Middle frontal gyrus (tissue), 1 donor: Measurements from ENCODE around the gene B3GALT5.
"Not testable (repeated sequence)": the region's sequence is repeated elsewhere in the genome, so short reads cannot be mapped to it uniquely, and the experiment has no call there.

Experiments
- DNase-seq: peaks from one replicate; pipeline ENCODE4 v3.0.0-alpha.2; 2015; ENCODE audit warnings: low spot score; ENCODE audit errors: extremely low spot score

Gene B3GALT5

DNA sequence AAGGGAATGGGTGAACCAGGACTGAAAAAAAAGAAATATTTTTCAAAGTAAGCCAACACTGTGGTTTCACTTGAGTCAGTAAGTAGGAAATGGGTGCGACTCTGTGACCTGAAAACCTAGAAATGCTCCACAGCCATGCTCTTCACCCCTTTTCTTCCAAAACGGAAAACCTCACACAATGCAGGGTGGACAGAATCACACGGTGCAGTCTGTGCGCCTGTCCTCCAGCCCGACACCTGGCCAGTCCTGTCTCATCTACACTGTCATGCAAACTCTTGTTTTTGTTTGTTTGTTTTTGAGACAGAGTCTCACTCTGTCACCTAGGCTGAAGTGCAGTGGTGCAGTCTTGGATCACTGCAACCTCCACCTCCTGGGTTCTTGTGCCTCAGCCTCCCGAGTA, 53.3 kb downstream of the B3GALT5 start:
- DNase-seq, result no peak

DNA sequence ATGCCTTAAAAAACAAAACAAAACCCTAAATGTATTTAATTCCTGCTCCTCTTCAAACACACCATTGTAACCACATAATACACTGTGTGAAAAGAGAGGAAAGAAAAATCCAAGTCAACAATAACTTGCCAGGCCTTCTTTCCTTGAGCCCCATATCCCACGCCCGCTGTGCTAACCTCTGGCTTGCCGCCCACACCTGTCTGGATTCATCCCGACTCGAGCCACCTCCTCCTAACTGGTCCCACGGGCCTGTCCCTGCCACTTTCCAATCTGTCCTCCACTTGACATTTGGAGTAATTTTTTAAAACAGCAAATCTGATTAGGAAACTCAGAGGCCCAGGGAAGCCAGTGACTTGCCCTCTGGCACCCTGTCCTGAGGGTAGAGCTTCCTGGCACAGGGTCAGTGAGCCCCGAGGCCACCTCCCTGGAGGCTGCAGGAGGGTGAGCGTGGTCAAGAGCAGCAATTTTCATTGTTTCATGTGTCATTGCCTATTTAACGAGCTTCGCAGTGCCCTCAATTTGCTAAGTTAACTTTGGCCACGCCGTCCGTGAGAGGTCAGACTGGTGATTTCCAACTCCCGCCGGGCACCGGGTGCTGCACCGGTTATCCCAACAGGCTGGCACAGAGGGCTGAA, 54.1 kb downstream of the B3GALT5 start:
- no peak for DNase-seq

GRCh38 chr21:39667353-39667891, 54.7 kb downstream of the B3GALT5 start:
- DNase-seq, result no peak

GRCh38 chr21:39668369-39668768, 55.6 kb downstream of the B3GALT5 start:
- DNase-seq, result no peak

- DNase-seq, result no peak
Observed at GRCh38 chr21:39669485-39669884, 56.7 kb downstream of the B3GALT5 start.

DNA sequence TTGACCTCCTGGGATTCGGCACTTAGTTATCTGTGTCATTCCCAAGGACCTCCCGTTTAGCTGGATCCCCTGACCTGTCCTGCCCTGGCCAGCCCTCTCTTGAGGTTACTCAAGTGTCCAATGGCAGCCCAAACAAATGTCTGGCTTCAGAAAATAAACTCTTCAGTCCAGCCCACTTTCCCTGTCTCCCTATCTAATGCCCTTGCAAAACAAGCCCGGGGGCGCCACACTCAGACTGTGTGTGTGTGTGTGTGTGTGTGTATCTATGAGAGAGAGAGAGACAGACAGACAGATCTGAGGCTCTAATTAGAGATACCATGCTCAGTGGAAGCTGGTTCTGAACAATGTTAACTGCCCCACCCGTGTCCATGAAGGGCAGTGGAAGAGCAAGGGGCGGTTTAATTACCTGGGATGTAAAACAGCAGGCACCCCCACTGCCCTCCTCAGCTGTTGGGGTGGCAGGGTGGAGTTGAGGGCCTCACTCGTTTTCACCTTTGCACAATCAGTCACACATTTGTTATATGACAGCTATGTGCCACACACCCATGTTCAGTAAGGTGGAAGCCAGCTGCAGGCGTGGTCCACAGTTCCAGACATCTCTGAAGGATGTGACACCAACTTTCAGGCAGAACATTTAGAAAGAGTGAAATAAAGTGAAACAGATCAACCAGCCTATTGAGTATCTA, 57.4 kb downstream of the B3GALT5 start:
- DNase-seq, result no peak

DNA sequence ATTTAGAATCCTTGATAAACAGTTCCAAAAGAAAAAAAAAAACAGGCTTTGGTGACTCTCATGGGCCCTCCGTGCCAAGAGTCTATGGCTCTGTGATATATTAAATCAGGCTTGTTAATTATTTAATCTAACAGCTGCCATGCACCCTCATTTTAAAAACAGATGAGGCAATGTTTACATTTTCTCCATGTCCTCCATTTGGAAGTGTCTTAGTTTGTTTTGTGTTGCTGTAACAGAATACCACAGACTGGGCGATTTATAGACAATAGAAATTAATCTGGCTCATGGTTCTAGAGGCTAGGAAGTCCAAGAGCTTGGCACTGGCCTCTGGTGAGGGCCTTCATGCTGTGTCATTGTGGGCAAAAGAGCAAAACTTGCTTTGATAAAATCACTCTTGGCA, 58.0 kb downstream of the B3GALT5 start:
- DNase-seq, result no peak

DNA sequence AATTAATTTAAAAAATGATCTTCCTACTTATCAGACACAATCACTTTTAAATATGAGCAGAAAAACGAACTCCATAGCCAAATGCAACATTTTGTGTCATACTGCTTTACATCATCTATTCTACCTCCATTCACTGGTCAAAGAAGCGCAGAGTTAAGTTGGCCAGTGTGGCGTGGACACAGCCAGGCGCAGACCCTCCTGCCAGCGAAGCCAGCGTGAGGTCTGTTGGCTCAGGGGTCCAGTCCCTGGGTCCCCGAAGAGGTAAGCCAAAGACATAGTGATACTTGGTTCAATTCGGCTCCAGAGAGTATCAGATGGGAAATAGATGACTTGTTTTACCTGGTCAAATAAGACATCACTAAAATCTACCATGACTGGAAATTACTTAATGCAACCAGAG, 59.2 kb downstream of the B3GALT5 start:
- no peak for DNase-seq

GRCh38 chr21:39673163-39673562, 60.4 kb downstream of the B3GALT5 start:
- DNase-seq, result no peak

GRCh38 chr21:39673736-39674135, 61.0 kb downstream of the B3GALT5 start:
- no peak for DNase-seq

- DNase-seq, result no peak
Observed at GRCh38 chr21:39674801-39675200, 62.1 kb downstream of the B3GALT5 start.

GRCh38 chr21:39675590-39675989, 62.9 kb downstream of the B3GALT5 start:
- no peak for DNase-seq

GRCh38 chr21:39675993-39676661, 63.4 kb downstream of the B3GALT5 start:
- no peak for DNase-seq

DNA sequence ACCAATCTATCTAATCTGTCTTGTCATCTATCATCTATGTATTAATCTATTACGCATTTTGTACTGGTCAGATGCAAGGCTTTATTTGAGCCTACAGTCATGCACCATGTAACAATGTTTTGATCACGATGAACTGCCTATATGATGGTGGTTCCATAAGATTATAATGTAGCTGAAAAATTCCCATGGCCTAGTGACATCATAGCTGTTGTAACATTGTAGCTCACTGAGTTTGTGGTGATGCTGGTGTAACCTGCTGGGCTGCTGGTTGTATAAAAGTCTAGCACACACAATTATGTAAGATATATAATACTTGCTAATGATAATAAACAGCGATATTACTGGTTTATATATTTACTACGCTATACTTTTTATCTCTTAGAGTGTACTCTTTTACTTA, 67.5 kb downstream of the B3GALT5 start:
- DNase-seq, result no peak

DNA sequence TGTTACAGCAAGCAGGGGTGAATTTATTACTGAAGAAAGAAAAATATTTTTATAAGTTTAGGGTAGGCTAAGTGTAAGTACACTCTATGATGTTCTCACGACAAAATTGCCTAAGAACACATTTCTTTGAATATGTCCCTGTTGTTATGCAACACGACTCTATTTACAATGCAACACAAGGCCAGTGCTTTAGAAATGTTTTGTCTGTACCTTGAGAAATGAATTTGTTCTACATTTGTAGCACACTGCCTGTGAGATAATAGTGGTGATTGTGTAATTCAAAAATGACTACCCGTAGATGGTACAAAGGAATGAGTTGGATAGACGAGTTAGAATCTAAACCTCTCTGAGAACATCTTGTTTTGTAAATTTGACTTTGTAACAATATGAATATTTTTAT, 68.5 kb downstream of the B3GALT5 start:
- no peak for DNase-seq

DNA sequence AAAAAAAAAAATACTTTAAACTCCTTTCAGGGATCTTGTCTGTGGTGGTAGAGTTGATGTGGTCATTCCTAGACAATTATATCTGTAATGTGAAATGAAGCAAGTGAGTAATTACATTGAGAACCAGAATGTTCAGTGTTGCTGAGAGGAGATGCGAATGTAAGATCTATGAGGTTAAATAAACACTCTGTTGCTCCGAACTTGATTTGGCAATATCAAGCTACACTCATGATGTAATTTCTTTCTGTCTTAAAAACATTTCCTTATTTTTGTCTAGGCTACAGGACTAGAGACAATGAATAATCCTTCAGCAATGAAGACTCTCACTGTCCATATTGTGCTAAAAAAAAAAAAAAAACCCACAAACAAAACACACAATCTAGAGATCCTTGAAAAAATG, 69.1 kb downstream of the B3GALT5 start:
- DNase-seq, result no peak

DNA sequence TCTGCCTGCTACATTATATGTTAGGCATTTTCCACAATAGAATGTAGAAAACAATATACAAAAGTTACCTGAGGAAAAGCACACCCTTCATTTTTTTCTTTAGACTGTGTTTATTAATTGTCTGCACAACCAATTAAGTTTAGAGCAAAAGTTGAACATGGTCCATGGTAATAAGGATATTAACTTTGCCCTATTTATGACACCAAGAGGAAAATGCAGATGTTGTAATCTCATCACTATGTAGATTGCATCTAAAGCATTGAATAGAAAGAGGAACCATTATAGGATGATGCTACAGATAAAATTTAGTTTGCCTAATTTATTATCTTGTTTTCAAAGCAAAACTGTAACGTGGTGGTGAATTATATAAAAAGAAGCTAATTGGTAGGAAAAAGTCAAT, 72.5 kb downstream of the B3GALT5 start:
- no peak for DNase-seq

DNA sequence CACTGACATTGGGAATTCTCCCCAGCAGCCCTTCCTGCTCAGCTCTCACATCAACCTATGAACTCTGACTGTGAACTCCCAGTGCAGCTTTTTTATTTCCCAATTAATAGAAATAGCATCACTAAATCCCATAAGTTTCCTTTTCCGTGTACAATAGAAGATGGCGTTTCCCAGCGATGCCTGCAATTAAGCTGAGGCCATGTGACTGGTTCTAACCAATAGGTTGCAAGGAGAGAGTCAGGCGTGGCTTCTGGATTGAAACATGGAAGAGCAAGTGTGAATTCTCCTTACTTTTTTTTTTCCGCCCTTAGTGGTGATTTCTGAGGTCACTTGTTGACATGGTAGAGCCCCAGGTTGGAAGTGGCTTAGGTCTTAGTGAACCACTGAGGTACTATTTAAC, 73.3 kb downstream of the B3GALT5 start:
- DNase-seq, result no peak

GRCh38 chr21:39686646-39687468, 74.1 kb downstream of the B3GALT5 start:
- no peak for DNase-seq

GRCh38 chr21:39688010-39688409, 75.3 kb downstream of the B3GALT5 start:
- no peak for DNase-seq

GRCh38 chr21:39689860-39690259, 77.1 kb downstream of the B3GALT5 start:
- not testable (repeated sequence) for DNase-seq

DNA sequence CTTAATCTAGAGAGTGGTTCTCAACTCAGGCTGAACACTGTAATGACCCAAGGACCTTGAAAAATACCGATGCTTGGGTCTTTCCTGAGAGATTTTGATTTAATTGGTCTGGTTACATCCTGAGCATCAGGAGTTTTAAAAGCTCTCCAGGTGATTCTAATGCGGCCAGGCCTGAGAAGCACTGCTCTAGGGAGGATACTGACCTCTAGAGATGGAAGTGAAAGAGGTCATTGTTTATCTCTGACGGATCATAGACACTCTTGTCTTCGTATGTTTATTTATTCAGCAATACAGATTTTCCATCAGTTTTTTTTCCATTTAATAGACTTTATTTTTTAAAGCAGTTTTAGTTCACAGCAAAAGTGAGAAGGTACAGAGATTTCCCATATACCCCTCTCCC, 77.7 kb downstream of the B3GALT5 start:
- DNase-seq, result no peak
